ACC112 (cell line): Measurements from ENCODE around the gene DNM1.

Experiments used
- H2AFZ ChIP-seq: fragments of 200-600 bp; sonication (generic); one replicate; pipeline ENCODE4 v1.6.0; 2017; ENCODE audit warnings: antibody characterized with exemption, low read length; ENCODE audit not compliant: unreplicated experiment
- H3K27ac ChIP-seq: fragments of 200-600 bp; sonication (generic); 2 replicates; pipeline ENCODE4 v1.5.1; 2014; ENCODE audit warnings: low read depth, mild to moderate bottlenecking, antibody characterized with exemption, low read length, moderate library complexity
- H3K27me3 ChIP-seq: fragments of 200-600 bp; sonication (generic); 2 replicates; pipeline ENCODE4 v1.6.1; 2014; ENCODE audit warnings: mild to moderate bottlenecking, antibody characterized with exemption, low read length, moderate library complexity, mixed read lengths; ENCODE audit not compliant: insufficient read depth
- H3K36me3 ChIP-seq: fragments of 200-600 bp; sonication (generic); 2 replicates; pipeline ENCODE4 v1.6.1; 2016; ENCODE audit warnings: mild to moderate bottlenecking, antibody characterized with exemption, low read length, moderate library complexity, mixed read lengths; ENCODE audit not compliant: insufficient read depth
- H3K4me1 ChIP-seq: fragments of 200-600 bp; sonication (generic); one replicate; pipeline ENCODE4 v1.6.1; 2016; ENCODE audit warnings: low read length, mixed read lengths; ENCODE audit not compliant: insufficient read depth, unreplicated experiment, control insufficient read depth
- H3K4me3 ChIP-seq: fragments of 200-600 bp; sonication (generic); 2 replicates; pipeline ENCODE4 v1.5.1; 2014; ENCODE audit warnings: mild to moderate bottlenecking, low read depth, low read length
- H3K79me2 ChIP-seq: fragments of 200-600 bp; sonication (generic); one replicate; pipeline ENCODE4 v1.6.0; 2016; ENCODE audit warnings: low read length; ENCODE audit not compliant: control insufficient read depth, unreplicated experiment, insufficient read depth

Gene DNM1

DNA sequence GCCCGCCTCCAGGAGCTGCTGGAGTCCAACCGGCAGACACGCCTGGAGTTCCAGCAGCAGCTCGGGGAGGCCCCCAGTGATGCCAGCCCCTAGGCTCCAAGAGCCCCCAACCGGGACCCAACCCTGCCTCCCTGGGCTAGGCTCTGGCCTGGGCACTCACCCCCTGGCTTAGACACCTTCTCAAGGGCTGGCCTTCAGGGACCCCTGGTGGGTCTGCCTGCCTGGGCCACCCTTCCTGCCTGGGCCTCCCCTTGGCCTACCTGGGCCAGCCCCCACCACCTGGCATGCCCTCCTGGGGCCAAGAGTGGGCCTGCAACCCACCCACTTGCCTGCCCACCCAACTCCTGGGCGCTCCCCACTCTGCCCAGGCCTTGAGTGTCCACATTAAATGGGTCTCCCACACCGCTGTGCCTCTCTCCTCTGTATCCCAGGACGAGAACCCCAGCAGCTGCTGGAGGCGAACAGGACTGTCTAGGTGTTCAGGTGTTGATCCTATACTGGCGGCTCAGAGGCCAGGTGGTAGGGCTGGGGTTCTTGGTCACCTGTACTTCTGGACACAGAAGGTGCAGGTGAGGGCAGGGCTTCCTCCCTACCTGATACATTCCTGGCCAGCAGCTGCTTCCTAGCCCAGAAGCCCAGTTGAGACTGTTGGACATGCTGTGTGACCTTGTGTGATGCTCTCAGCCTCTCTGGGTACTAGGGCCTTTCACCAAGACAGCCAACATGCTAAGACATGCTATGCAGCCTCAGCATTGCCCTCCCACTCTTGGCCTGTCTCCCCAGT, 39.5 kb upstream of the DNM1 start:
- Histone ChIP-seq H3K79me2 (no peaks in the 10 kb centered on the region), H3K27ac (no peak overlapping the region), H3K4me3 (no peak overlapping the region), H3K27me3 (no peaks in the 10 kb centered on the region), H2AFZ (no peak overlapping the region), H3K4me1 (peaks cover 27% of the 10 kb centered on the region), H3K36me3 (peaks cover 7% of the 10 kb centered on the region; the same call in 1 of the 2 replicates)

GRCh38 chr9:128164307-128164885, 38.8 kb upstream of the DNM1 start:
- Histone ChIP-seq H3K27ac (no peak overlapping the region), H3K27me3 (no peaks in the 10 kb centered on the region), H3K79me2 (no peaks in the 10 kb centered on the region), H3K4me3 (no peak overlapping the region), H2AFZ (no peak overlapping the region), H3K4me1 (peaks cover 27% of the 10 kb centered on the region), H3K36me3 (peaks cover 7% of the 10 kb centered on the region; the same call in 1 of the 2 replicates)

DNA sequence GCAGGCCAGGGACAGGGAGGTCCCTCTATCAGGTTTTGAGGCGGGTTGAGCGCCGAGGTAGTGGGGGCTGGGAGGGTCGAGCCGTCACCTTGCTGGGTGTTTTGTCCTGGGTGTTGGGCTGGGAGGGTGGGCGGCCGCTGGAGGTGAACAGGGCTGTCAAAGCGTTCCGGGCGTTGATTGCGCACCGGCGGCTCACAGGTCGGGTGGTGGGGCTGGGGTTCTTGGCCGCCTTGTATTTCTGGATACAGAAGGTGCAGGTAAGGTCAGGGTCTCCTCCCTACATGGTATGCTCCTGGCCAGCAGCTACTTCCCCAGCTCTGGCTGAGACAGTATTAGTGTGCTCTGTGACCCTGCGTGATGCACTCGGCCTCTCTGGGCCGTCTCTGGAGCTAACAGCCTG, 37.0 kb upstream of the DNM1 start:
- peaks cover 22% of the 10 kb centered on the region for H3K4me1 ChIP-seq
- no peaks in the 10 kb centered on the region for H3K27me3 ChIP-seq
- H3K27ac ChIP-seq = no peak overlapping the region
- H3K36me3 ChIP-seq = peaks cover 7% of the 10 kb centered on the region; the same call in 1 of the 2 replicates
- H2AFZ ChIP-seq = no peak overlapping the region
- no peak overlapping the region for H3K4me3 ChIP-seq
- no peaks in the 10 kb centered on the region for H3K79me2 ChIP-seq

GRCh38 chr9:128167209-128167608, 36.0 kb upstream of the DNM1 start:
- peaks cover 7% of the 10 kb centered on the region; the same call in 1 of the 2 replicates for H3K36me3 ChIP-seq
- peaks cover 14% of the 10 kb centered on the region for H3K4me1 ChIP-seq
- H2AFZ ChIP-seq = no peak overlapping the region
- no peaks in the 10 kb centered on the region for H3K79me2 ChIP-seq
- H3K4me3 ChIP-seq = no peak overlapping the region
- no peaks in the 10 kb centered on the region for H3K27me3 ChIP-seq
- H3K27ac ChIP-seq = no peak overlapping the region

GRCh38 chr9:128168731-128169308, 34.4 kb upstream of the DNM1 start:
- H3K36me3 ChIP-seq = 0 out of 2 replicates have a peak, but pooled peaks cover 3% of the 10 kb centered on the region

GRCh38 chr9:128169492-128169891, 33.7 kb upstream of the DNM1 start:
- no peaks in the 10 kb centered on the region for H3K79me2 ChIP-seq
- H3K4me3 ChIP-seq = no peak overlapping the region
- H3K27me3 ChIP-seq = no peaks in the 10 kb centered on the region
- no peak overlapping the region for H2AFZ ChIP-seq
- H3K36me3 ChIP-seq = peaks cover 9% of the 10 kb centered on the region; the same call in 1 of the 2 replicates
- no peak overlapping the region for H3K27ac ChIP-seq
- H3K4me1 ChIP-seq = peaks cover 2% of the 10 kb centered on the region

More at GRCh38 chr9:128168731-128169308, 34.4 kb upstream of the DNM1 start:
- Histone ChIP-seq H3K4me1 (peaks cover 9% of the 10 kb centered on the region), H2AFZ (no peak overlapping the region), H3K79me2 (no peaks in the 10 kb centered on the region), H3K27me3 (no peaks in the 10 kb centered on the region), H3K4me3 (no peak overlapping the region), H3K27ac (no peak overlapping the region)

GRCh38 chr9:128169925-128170324, 33.3 kb upstream of the DNM1 start:
- Histone ChIP-seq H3K4me1 (no peaks in the 10 kb centered on the region), H3K27ac (no peak overlapping the region), H3K27me3 (no peaks in the 10 kb centered on the region), H2AFZ (no peak overlapping the region), H3K4me3 (no peak overlapping the region), H3K36me3 (peaks cover 9% of the 10 kb centered on the region; the same call in 1 of the 2 replicates), H3K79me2 (no peaks in the 10 kb centered on the region)

DNA sequence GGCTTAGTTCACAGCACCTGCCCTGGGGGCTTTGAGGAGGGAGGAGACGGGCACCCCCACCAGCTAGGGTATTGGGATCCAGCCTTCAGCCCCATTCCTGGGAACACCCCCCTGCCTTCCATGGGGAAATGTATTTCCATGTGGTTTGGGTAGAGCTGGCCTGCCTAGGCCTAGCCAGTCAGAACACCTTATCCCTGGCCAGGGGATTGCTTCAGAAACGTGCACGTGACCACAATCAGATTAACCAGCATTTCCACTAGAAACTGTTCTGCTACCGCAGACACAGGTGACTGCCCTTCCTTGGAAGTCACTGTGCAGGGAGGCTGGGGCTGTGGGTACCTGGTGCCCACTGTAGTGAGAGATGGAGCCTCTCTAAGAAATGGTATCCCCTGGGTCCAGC, 29.1 kb upstream of the DNM1 start:
- no peaks in the 10 kb centered on the region for H3K4me1 ChIP-seq
- H3K36me3 ChIP-seq = peaks cover 19% of the 10 kb centered on the region
- no peaks in the 10 kb centered on the region for H3K79me2 ChIP-seq
- H3K27me3 ChIP-seq = no peaks in the 10 kb centered on the region
- H3K27ac ChIP-seq = no peak overlapping the region
- H2AFZ ChIP-seq = no peak overlapping the region
- H3K4me3 ChIP-seq = no peak overlapping the region

GRCh38 chr9:128175102-128175563, 28.0 kb upstream of the DNM1 start:
- no peaks in the 10 kb centered on the region for H3K27me3 ChIP-seq
- no peaks in the 10 kb centered on the region for H3K4me1 ChIP-seq
- no peak overlapping the region for H3K27ac ChIP-seq
- H3K79me2 ChIP-seq = no peaks in the 10 kb centered on the region
- H3K4me3 ChIP-seq = no peak overlapping the region
- H3K36me3 ChIP-seq = peaks cover 29% of the 10 kb centered on the region
- H2AFZ ChIP-seq = no peak overlapping the region

DNA sequence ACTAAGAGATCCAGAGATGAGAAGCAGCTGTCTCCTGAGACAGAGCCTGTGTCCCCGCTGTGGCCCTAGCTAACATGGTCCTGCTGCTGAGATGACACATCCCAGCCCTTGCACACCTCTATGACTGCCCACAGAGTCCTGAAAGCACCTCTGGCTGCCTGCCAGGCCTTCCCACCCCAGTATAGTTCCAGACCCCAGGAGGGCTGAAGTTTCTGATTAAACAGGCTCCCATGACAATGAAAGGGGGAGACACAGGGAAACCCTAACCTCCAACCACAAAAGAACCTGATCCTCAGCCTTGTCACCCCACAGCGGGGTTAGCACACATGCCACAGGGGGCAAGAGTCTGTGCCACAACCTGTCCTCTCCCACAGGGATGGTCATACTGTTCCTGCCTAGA, 27.5 kb upstream of the DNM1 start:
- Histone ChIP-seq H3K79me2 (no peaks in the 10 kb centered on the region), H3K27me3 (no peaks in the 10 kb centered on the region), H3K4me1 (no peaks in the 10 kb centered on the region), H3K27ac (no peak overlapping the region), H3K4me3 (no peak overlapping the region), H3K36me3 (peaks cover 35% of the 10 kb centered on the region), H2AFZ (no peak overlapping the region)
